ENCODE data around the gene EMX1. TPM values are rescaled to one million over a fixed set of nuclear protein-coding genes. Genes with fewer than 3 reads are reported as not detected.

Gene EMX1
- total and polyA plus RNA-seq, 2 of the 13 experiments (the other 11 are each of a cell fraction or from before 2014, with no cell fraction given), result 0.62 to 4.9 TPM

DNA sequence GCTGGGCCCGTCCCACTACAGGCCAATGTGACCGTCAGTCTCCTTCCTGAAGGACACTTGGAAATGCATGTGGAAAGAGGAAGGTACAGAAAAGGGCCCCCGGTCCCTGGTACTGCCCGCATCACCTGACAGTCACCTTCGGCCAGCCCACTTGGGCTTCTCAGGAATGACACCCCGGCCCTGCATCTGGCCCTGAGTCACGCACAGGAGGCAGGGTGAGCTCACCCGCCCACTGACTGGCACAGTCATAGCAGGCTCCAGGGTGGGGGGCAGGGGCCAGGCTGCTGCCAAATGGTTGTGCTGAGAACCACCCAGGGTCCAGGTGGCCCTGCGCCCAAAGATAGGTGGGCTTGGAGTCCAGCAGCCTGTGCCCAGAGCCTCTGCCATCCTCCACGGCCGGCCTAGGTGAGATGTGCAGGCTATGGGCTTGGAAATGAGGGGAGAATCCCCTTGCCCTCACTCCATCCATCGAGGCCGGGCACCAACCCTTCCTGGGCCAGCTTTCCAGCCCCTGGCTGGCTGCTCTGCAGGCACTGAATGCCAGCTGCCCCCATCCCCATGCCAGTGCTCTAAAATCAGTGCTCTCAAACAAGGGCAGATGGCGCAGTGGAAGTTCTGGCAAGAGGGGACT, 14.1 kb downstream of the EMX1 start (continued):
- TF ChIP-seq, protein P1, sequence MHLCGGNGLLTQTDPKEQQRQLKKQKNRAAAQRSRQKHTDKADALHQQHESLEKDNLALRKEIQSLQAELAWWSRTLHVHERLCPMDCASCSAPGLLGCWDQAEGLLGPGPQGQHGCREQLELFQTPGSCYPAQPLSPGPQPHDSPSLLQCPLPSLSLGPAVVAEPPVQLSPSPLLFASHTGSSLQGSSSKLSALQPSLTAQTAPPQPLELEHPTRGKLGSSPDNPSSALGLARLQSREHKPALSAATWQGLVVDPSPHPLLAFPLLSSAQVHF (CRISPR knock-in tag; IDR thresholded peaks at IDR 0.05), result no peak
- TF ChIP-seq ZNF101 (CRISPR knock-in tag; IDR thresholded peaks at IDR 0.05; ENCODE audit: borderline replicate concordance, low read depth) (no peak), MED13 (CRISPR knock-in tag; IDR thresholded peaks at IDR 0.05) (no peak), ZNF20 (CRISPR knock-in tag; IDR thresholded peaks at IDR 0.05) (no peak), ZNF703 (CRISPR knock-in tag; IDR thresholded peaks at IDR 0.05; ENCODE audit: borderline replicate concordance) (no peak), SCMH1 (CRISPR knock-in tag; IDR thresholded peaks at IDR 0.05; ENCODE audit: borderline replicate concordance) (no peak), ZNF331 (CRISPR knock-in tag; IDR thresholded peaks at IDR 0.05) (no peak), ZSCAN9 (CRISPR knock-in tag; IDR thresholded peaks at IDR 0.05; ENCODE audit: borderline replicate concordance) (no peak), NAIF1 (CRISPR knock-in tag; IDR thresholded peaks at IDR 0.05; ENCODE audit: borderline replicate concordance) (no peak), ZNF724P (CRISPR knock-in tag; IDR thresholded peaks at IDR 0.05; ENCODE audit: borderline replicate concordance) (no peak)
- TF ChIP-seq, protein P2, sequence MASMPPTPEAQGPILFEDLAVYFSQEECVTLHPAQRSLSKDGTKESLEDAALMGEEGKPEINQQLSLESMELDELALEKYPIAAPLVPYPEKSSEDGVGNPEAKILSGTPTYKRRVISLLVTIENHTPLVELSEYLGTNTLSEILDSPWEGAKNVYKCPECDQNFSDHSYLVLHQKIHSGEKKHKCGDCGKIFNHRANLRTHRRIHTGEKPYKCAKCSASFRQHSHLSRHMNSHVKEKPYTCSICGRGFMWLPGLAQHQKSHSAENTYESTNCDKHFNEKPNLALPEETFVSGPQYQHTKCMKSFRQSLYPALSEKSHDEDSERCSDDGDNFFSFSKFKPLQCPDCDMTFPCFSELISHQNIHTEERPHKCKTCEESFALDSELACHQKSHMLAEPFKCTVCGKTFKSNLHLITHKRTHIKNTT (CRISPR knock-in tag; IDR thresholded peaks at IDR 0.05), result no peak

Measured in HepG2 (cell line).